ENCODE measurements around the gene ZACN.

ZACN gene

GRCh38 chr17:76082326-76083251 is 3.6 kb downstream of the ZACN start:
- no peak for DNase-seq (ENCODE audit: low spot score)

- DNase-seq (ENCODE audit: low spot score): no peak
These were observed 4.7 kb downstream of the ZACN start for GRCh38 chr17:76083536-76084182.

GRCh38 chr17:76085066-76085730 is 6.2 kb downstream of the ZACN start:
- DNase-seq (ENCODE audit: low spot score): no peak

GRCh38 chr17:76085731-76086366 is 6.9 kb downstream of the ZACN start:
- no peak for DNase-seq (ENCODE audit: low spot score)

GRCh38 chr17:76086384-76086783 is 7.4 kb downstream of the ZACN start:
- DNase-seq (ENCODE audit: low spot score): no peak

GRCh38 chr17:76087531-76087930 is 8.5 kb downstream of the ZACN start:
- no peak for DNase-seq (ENCODE audit: low spot score)

- DNase-seq (ENCODE audit: low spot score): no peak
These were observed 9.3 kb downstream of the ZACN start for GRCh38 chr17:76088041-76088867.

- DNase-seq (ENCODE audit: low spot score): no peak
These were observed 10.0 kb downstream of the ZACN start for GRCh38 chr17:76088868-76089576.

GRCh38 chr17:76089680-76090516 is 10.9 kb downstream of the ZACN start:
- DNase-seq (ENCODE audit: low spot score): no peak

GRCh38 chr17:76090517-76091129 is 11.6 kb downstream of the ZACN start:
- no peak for DNase-seq (ENCODE audit: low spot score)

- no peak for DNase-seq (ENCODE audit: low spot score)
These were observed 12.7 kb downstream of the ZACN start for GRCh38 chr17:76091526-76092286.

- no peak for DNase-seq (ENCODE audit: low spot score)
These were observed 13.8 kb downstream of the ZACN start for GRCh38 chr17:76092526-76093413.

GRCh38 chr17:76094046-76094445 is 15.1 kb downstream of the ZACN start:
- no peak for DNase-seq (ENCODE audit: low spot score)

GRCh38 chr17:76095943-76096342 is 17.0 kb downstream of the ZACN start:
- no peak for DNase-seq (ENCODE audit: low spot score)

- DNase-seq (ENCODE audit: low spot score): no peak
These were observed 18.8 kb downstream of the ZACN start for GRCh38 chr17:76097716-76098295.

- DNase-seq (ENCODE audit: low spot score): no peak
These were observed 23.9 kb downstream of the ZACN start for GRCh38 chr17:76102944-76103273.
